ENCODE measurements around the gene TNIP1. TPM values are rescaled to one million over a fixed set of nuclear protein-coding genes. Genes with fewer than 3 reads are reported as not detected.

Gene TNIP1
- polyA plus RNA-seq (ENCODE audit: low read depth in 6 of 6): 10 to 100 TPM; 36.2 to 68.2 (median 55.5) TPM

GRCh38 chr5:151080613-151081430, at the start of gene TNIP1:
TSS of gene TNIP1 (minus strand) at chr5:151081034. CDS start at chr5:151065095, 15,939 bp downstream.
- Mint-ChIP-seq H3K27me3 (no peaks in the 10 kb centered on the region), H3K36me3 (peaks cover 0 to 12% of the 10 kb centered on the region in 2 donors), H3K9me3 (no peaks in the 10 kb centered on the region)

GRCh38 chr5:151130235-151130921, 49.5 kb upstream of the TNIP1 start:
- DNase-seq (no peak), ATAC-seq (ENCODE audit: low read depth in 2 of 2) (no peak)
- H3K27ac Mint-ChIP-seq: peak overlapping the region; percentile 53 to 97 (median 88)
- H3K27me3 Mint-ChIP-seq: no peaks in the 10 kb centered on the region
- peaks cover 81 to 96% (median 89%) of the 10 kb centered on the region in 3 donors for H3K4me1 Mint-ChIP-seq
- no peaks in the 10 kb centered on the region for H3K9me3 Mint-ChIP-seq
- peak overlapping the region in 2 of 8 donors; percentile 10 to 29 for H3K4me3 Mint-ChIP-seq
- peaks cover 29 to 62% of the 10 kb centered on the region in 2 donors for H3K36me3 Mint-ChIP-seq

More at GRCh38 chr5:151080613-151081430, at the start of gene TNIP1:
- H3K4me1 Mint-ChIP-seq: peaks cover 67 to 83% (median 75%) of the 10 kb centered on the region in 3 donors
- H3K27ac Mint-ChIP-seq: peak within 1 kb of the TSS; percentile 91 to 99 (median 95)
- H3K4me3 Mint-ChIP-seq: peak within 1 kb of the TSS; percentile 74 to 96 (median 95)
- DNase-seq (peak; percentile 99), ATAC-seq (ENCODE audit: low read depth in 2 of 2) (peak; percentile 90)

GRCh38 chr5:151128817-151129216, 48.0 kb upstream of the TNIP1 start:
- H3K4me1 Mint-ChIP-seq: peaks cover 75 to 96% (median 89%) of the 10 kb centered on the region in 3 donors
- ATAC-seq (ENCODE audit: low read depth in 2 of 2) (no peak), DNase-seq (peak; percentile 33)
- no peaks in the 10 kb centered on the region for H3K9me3 Mint-ChIP-seq
- H3K36me3 Mint-ChIP-seq: peaks cover 33 to 50% of the 10 kb centered on the region in 2 donors
- H3K4me3 Mint-ChIP-seq: peak overlapping the region in 2 of 8 donors; percentile 53 to 56
- H3K27ac Mint-ChIP-seq: peak overlapping the region; percentile 48 to 97 (median 94)
- peaks cover 0 to 4% (median 0%) of the 10 kb centered on the region in 3 donors for H3K27me3 Mint-ChIP-seq

GRCh38 chr5:151127926-151128325, 47.1 kb upstream of the TNIP1 start:
- Mint-ChIP-seq H3K36me3 (peaks cover 33 to 44% of the 10 kb centered on the region in 2 donors), H3K4me3 (no peak overlapping the region), H3K27ac (peak overlapping the region; percentile 5 to 98 (median 79)), H3K27me3 (peaks cover 0 to 4% (median 0%) of the 10 kb centered on the region in 3 donors), H3K9me3 (no peaks in the 10 kb centered on the region), H3K4me1 (peaks cover 66 to 96% (median 82%) of the 10 kb centered on the region in 3 donors)
- DNase-seq: no peak
- no peak for ATAC-seq (ENCODE audit: low read depth in 2 of 2)

GRCh38 chr5:151126199-151126645, 45.4 kb upstream of the TNIP1 start:
- peak overlapping the region; percentile 96 to 100 (median 98) for H3K27ac Mint-ChIP-seq
- H3K4me1 Mint-ChIP-seq: peaks cover 58 to 86% (median 72%) of the 10 kb centered on the region in 3 donors
- H3K9me3 Mint-ChIP-seq: no peaks in the 10 kb centered on the region
- H3K4me3 Mint-ChIP-seq: peak overlapping the region in 7 of 8 donors; percentile 40 to 92 (median 67)
- peak; percentile 65 for DNase-seq
- ATAC-seq (ENCODE audit: low read depth in 2 of 2): no peak
- peaks cover 0 to 4% (median 0%) of the 10 kb centered on the region in 3 donors for H3K27me3 Mint-ChIP-seq
- H3K36me3 Mint-ChIP-seq: peaks cover 25 to 46% of the 10 kb centered on the region in 2 donors

- no peaks in the 10 kb centered on the region for H3K9me3 Mint-ChIP-seq
- ATAC-seq (ENCODE audit: low read depth in 2 of 2): peak; percentile 43 to 50
- H3K4me1 Mint-ChIP-seq: peaks cover 57 to 79% (median 69%) of the 10 kb centered on the region in 3 donors
- peaks cover 0 to 4% (median 0%) of the 10 kb centered on the region in 3 donors for H3K27me3 Mint-ChIP-seq
- peak overlapping the region; percentile 53 to 92 (median 82) for H3K4me3 Mint-ChIP-seq
- DNase-seq: peak; percentile 78
- H3K36me3 Mint-ChIP-seq: peaks cover 25 to 53% of the 10 kb centered on the region in 2 donors
- peak overlapping the region; percentile 96 to 100 (median 98) for H3K27ac Mint-ChIP-seq
These were observed 44.6 kb upstream of the TNIP1 start for GRCh38 chr5:151125421-151125820.

- peaks cover 52 to 67% (median 61%) of the 10 kb centered on the region in 3 donors for H3K4me1 Mint-ChIP-seq
- H3K4me3 Mint-ChIP-seq: peak overlapping the region; percentile 67 to 92 (median 87)
- peaks cover 0 to 4% (median 0%) of the 10 kb centered on the region in 3 donors for H3K27me3 Mint-ChIP-seq
- DNase-seq (peak; percentile 95), ATAC-seq (ENCODE audit: low read depth in 2 of 2) (peak; percentile 88 to 90)
- H3K9me3 Mint-ChIP-seq: no peaks in the 10 kb centered on the region
- H3K36me3 Mint-ChIP-seq: peaks cover 22 to 48% of the 10 kb centered on the region in 2 donors
- peak overlapping the region; percentile 96 to 100 (median 98) for H3K27ac Mint-ChIP-seq
These were observed 43.3 kb upstream of the TNIP1 start for GRCh38 chr5:151123897-151124751.

- Mint-ChIP-seq H3K36me3 (peaks cover 18 to 42% of the 10 kb centered on the region in 2 donors), H3K27me3 (peaks cover 0 to 4% (median 0%) of the 10 kb centered on the region in 3 donors), H3K4me1 (peaks cover 47 to 56% (median 53%) of the 10 kb centered on the region in 3 donors), H3K4me3 (peak overlapping the region in 1 of 8 donors; percentile 67), H3K9me3 (no peaks in the 10 kb centered on the region), H3K27ac (peak overlapping the region in 5 of 6 donors; percentile 96 to 99 (median 98))
- ATAC-seq (ENCODE audit: low read depth in 2 of 2): no peak
- no peak for DNase-seq
These were observed 42.0 kb upstream of the TNIP1 start for GRCh38 chr5:151122828-151123227.

- peak overlapping the region in 4 of 6 donors; percentile 79 to 97 (median 88) for H3K27ac Mint-ChIP-seq
- DNase-seq (no peak), ATAC-seq (ENCODE audit: low read depth in 2 of 2) (no peak)
- peaks cover 0 to 4% (median 0%) of the 10 kb centered on the region in 3 donors for H3K27me3 Mint-ChIP-seq
- H3K36me3 Mint-ChIP-seq: peaks cover 15 to 42% of the 10 kb centered on the region in 2 donors
- H3K4me3 Mint-ChIP-seq: peak overlapping the region in 2 of 8 donors; percentile 25 to 39
- H3K9me3 Mint-ChIP-seq: no peaks in the 10 kb centered on the region
- H3K4me1 Mint-ChIP-seq: peaks cover 38 to 49% (median 46%) of the 10 kb centered on the region in 3 donors
These were observed 40.8 kb upstream of the TNIP1 start for GRCh38 chr5:151121665-151122064.

GRCh38 chr5:151121095-151121494, 40.3 kb upstream of the TNIP1 start:
- H3K4me1 Mint-ChIP-seq: peaks cover 32 to 45% (median 42%) of the 10 kb centered on the region in 3 donors
- DNase-seq (no peak), ATAC-seq (ENCODE audit: low read depth in 2 of 2) (no peak)
- peak overlapping the region; percentile 68 to 97 (median 81) for H3K27ac Mint-ChIP-seq
- H3K9me3 Mint-ChIP-seq: no peaks in the 10 kb centered on the region
- peak overlapping the region in 1 of 8 donors; percentile 35 for H3K4me3 Mint-ChIP-seq
- peaks cover 17 to 40% of the 10 kb centered on the region in 2 donors for H3K36me3 Mint-ChIP-seq
- H3K27me3 Mint-ChIP-seq: peaks cover 0 to 4% (median 0%) of the 10 kb centered on the region in 3 donors

GRCh38 chr5:151118913-151119575, 38.2 kb upstream of the TNIP1 start:
- H3K4me1 Mint-ChIP-seq: peaks cover 18 to 31% (median 30%) of the 10 kb centered on the region in 3 donors

More at GRCh38 chr5:151118913-151119575, 38.2 kb upstream of the TNIP1 start:
- no peak for DNase-seq
- Mint-ChIP-seq H3K4me3 (no peak overlapping the region), H3K9me3 (no peaks in the 10 kb centered on the region), H3K27ac (peak overlapping the region in 5 of 6 donors; percentile 73 to 97 (median 77)), H3K36me3 (peaks cover 14 to 39% of the 10 kb centered on the region in 2 donors), H3K27me3 (no peaks in the 10 kb centered on the region)
- no peak for ATAC-seq (ENCODE audit: low read depth in 2 of 2)
